Measurements from ENCODE around the gene RXFP2.

GRCh38 chr13:31731921-31732320 is 7.4 kb upstream of the RXFP2 start:
- no peak for TF ChIP-seq CTCF (IDR thresholded peaks at IDR 0.05; ENCODE audit: low read depth, low read length)
- no peak for TF ChIP-seq POLR2A (IDR thresholded peaks at IDR 0.05; ENCODE audit: extremely low read depth, insufficient read length)
